Natural killer cell (primary cell): ENCODE results near the gene AFAP1L2. TPM values are rescaled to one million over a fixed set of nuclear protein-coding genes. Genes with fewer than 3 reads are reported as not detected.

Experiments used
- ATAC-seq, 3 donors: fragments of 150-1000 bp in 2 of 3; fragments of 200-7000 bp in 1 of 3; cut with Tn5 transposase; 1 replicate in 1 of 3; 2 replicates in 2 of 3; pipeline ENCODE4 v1.10.0; 2021; ENCODE audit warnings: mild to moderate bottlenecking in 2 of 3, moderate library complexity in 2 of 3
- DNase-seq, 2 donors: peaks; one replicate each; pipeline versions ENCODE4 v3.0.0 to v3.0.0-alpha.2; 2013 to 2021; ENCODE audit warnings: mixed read lengths in 1 of 2
- H3K27ac ChIP-seq: one replicate; pipeline ENCODE4 v1.5.1; 2013; ENCODE audit warnings: mild to moderate bottlenecking, low read length
- H3K27me3 ChIP-seq: one replicate; pipeline ENCODE4 v1.6.1; 2013; ENCODE audit warnings: low read length; ENCODE audit not compliant: control insufficient read depth, insufficient read depth
- H3K36me3 ChIP-seq: one replicate; pipeline ENCODE4 v1.6.1; 2013; ENCODE audit warnings: low read length; ENCODE audit not compliant: control insufficient read depth, insufficient read depth
- H3K4me1 ChIP-seq: one replicate; pipeline ENCODE4 v1.6.1; 2013; ENCODE audit warnings: low read length; ENCODE audit not compliant: control insufficient read depth, insufficient read depth
- H3K4me3 ChIP-seq: one replicate; pipeline ENCODE4 v1.5.1; 2013; ENCODE audit warnings: low read length
- H3K9me3 ChIP-seq: one replicate; pipeline ENCODE4 v1.6.1; 2013; ENCODE audit warnings: low read length; ENCODE audit not compliant: control insufficient read depth, insufficient read depth
- H3K27ac Mint-ChIP-seq, 2 donors: one replicate each; pipeline ENCODE4 v1.8.0; 2022; ENCODE audit warnings: mild to moderate bottlenecking in 2 of 2, mixed read lengths in 2 of 2, moderate library complexity in 1 of 2
- H3K27me3 Mint-ChIP-seq, 2 donors: one replicate each; pipeline ENCODE4 v1.8.0; 2022; ENCODE audit warnings: low read depth in 2 of 2, mixed read lengths in 2 of 2
- H3K36me3 Mint-ChIP-seq: one replicate; pipeline ENCODE4 v1.8.0; 2022; ENCODE audit warnings: mixed read lengths
- H3K4me1 Mint-ChIP-seq, 2 donors: one replicate each; pipeline ENCODE4 v1.8.0; 2022; ENCODE audit warnings: mixed read lengths in 2 of 2
- H3K4me3 Mint-ChIP-seq: one replicate; pipeline ENCODE4 v1.8.0; 2022; ENCODE audit warnings: mild to moderate bottlenecking, moderate library complexity, mixed read lengths
- H3K9me3 Mint-ChIP-seq, 2 donors: one replicate each; pipeline ENCODE4 v1.8.0; 2022; ENCODE audit warnings: mixed read lengths in 2 of 2
- CTCF ChIP-seq: fragments of 200-600 bp; IDR thresholded peaks from one replicate; pipeline ENCODE4 v1.8.0; 2022; ENCODE audit warnings: antibody characterized with exemption
- WGBS: methylation state at CpG from one replicate; pipeline ENCODE4 v1.1.7; 2013; ENCODE audit warnings: missing lambda C conversion rate; ENCODE audit not compliant: insufficient coverage; 5-methylcytosine and 5-hydroxymethylcytosine counted together
- intact Hi-C: fragments of 100-400 bp; cut with micrococcal nuclease; formaldehyde crosslinking; loops from one replicate; pipeline ENCODE4 v1.14.2; 2022
- total RNA-seq, 4 donors: library from RNA; stranded (reverse); fragments of 120-200 nt in 1 of 4; gene quantifications; one replicate each; pipeline versions ENCODE4 v1.2.3 to v1.2.4, GENCODE V29; 2013 to 2022

The AFAP1L2 gene
- total RNA-seq, 3 donors from 2014 or later (not counting 1 experiment from before 2014, with no cell fraction given), result 0.66 to 2.8 (median 1.3) TPM

- Mint-ChIP-seq H3K27me3 (no peaks in the 10 kb centered on the region), H3K4me3 (no peak overlapping the region), H3K27ac (no peak overlapping the region), H3K4me1 (no peaks in the 10 kb centered on the region), H3K9me3 (no peaks in the 10 kb centered on the region), H3K36me3 (no peaks in the 10 kb centered on the region)
- H3K4me1 ChIP-seq, result no peaks in the 10 kb centered on the region
- intact Hi-C loops, result no loop called here
- H3K36me3 ChIP-seq, result no peaks in the 10 kb centered on the region
- WGBS, result 86% methylated on average over 10 of the region's 10 CpGs
- H3K27ac ChIP-seq, result no peak overlapping the region
- no peaks in the 10 kb centered on the region for H3K27me3 ChIP-seq
- no peak for ATAC-seq
- no peak overlapping the region for H3K4me3 ChIP-seq
- TF ChIP-seq CTCF, result no peak
- no peaks in the 10 kb centered on the region for H3K9me3 ChIP-seq
- no peak for DNase-seq
These were observed 94.0 kb downstream of the AFAP1L2 start for GRCh38 chr10:114310346-114310745.

GRCh38 chr10:114309364-114309651, 95.0 kb downstream of the AFAP1L2 start:
- no peak overlapping the region for H3K27ac Mint-ChIP-seq
- Histone ChIP-seq H3K36me3 (no peaks in the 10 kb centered on the region), H3K4me1 (peaks cover 10% of the 10 kb centered on the region), H3K9me3 (no peaks in the 10 kb centered on the region), H3K27ac (no peak overlapping the region), H3K27me3 (no peaks in the 10 kb centered on the region), H3K4me3 (no peak overlapping the region)
- no peaks in the 10 kb centered on the region for H3K9me3 Mint-ChIP-seq
- peaks cover 3 to 5% of the 10 kb centered on the region in 2 donors for H3K4me1 Mint-ChIP-seq
- 80% methylated on average over 2 of the region's 3 CpGs for WGBS
- H3K27me3 Mint-ChIP-seq, result no peaks in the 10 kb centered on the region
- DNase-seq (no peak), ATAC-seq (no peak)
- intact Hi-C loops, result loop anchor here (10.0 kb wide), 2 partner anchors 145 to 825 kb away; no protein-coding TSS in a partner anchor
- no peak for TF ChIP-seq CTCF
- no peaks in the 10 kb centered on the region for H3K36me3 Mint-ChIP-seq
- no peak overlapping the region for H3K4me3 Mint-ChIP-seq

GRCh38 chr10:114308531-114309363, 95.6 kb downstream of the AFAP1L2 start:
- Histone ChIP-seq H3K4me3 (no peak overlapping the region), H3K36me3 (no peaks in the 10 kb centered on the region), H3K27ac (no peak overlapping the region), H3K9me3 (no peaks in the 10 kb centered on the region), H3K27me3 (no peaks in the 10 kb centered on the region), H3K4me1 (peaks cover 16% of the 10 kb centered on the region)
- Mint-ChIP-seq H3K27me3 (no peaks in the 10 kb centered on the region), H3K27ac (no peak overlapping the region), H3K9me3 (no peaks in the 10 kb centered on the region), H3K4me3 (no peak overlapping the region), H3K4me1 (peaks cover 9 to 10% of the 10 kb centered on the region in 2 donors), H3K36me3 (no peaks in the 10 kb centered on the region)
- ATAC-seq, result no peak
- TF ChIP-seq CTCF, result no peak
- DNase-seq, result no peak
- intact Hi-C loops, result loop anchor here (10.0 kb wide), 2 partner anchors 146 to 826 kb away; no protein-coding TSS in a partner anchor
- WGBS, result 90% methylated on average over 9 of the region's 9 CpGs
